OCI-LY3 (cell line): ENCODE results near the gene NDUFS2.

Experiments
- H2AFZ ChIP-seq: fragments of 200-600, 300-600 bp; shearing (Covaris generic); 2 replicates; pipeline ENCODE4 v1.6.0; 2014; ENCODE audit warnings: antibody characterized with exemption, low read depth, low read length
- H3K27ac ChIP-seq: fragments of 200-600, 300-600 bp; sonication (generic); 2 replicates; pipeline ENCODE4 v1.5.1; 2014; ENCODE audit warnings: mild to moderate bottlenecking, low read length, moderate library complexity, mixed read lengths
- H3K27me3 ChIP-seq: fragments of 200-600, 300-600 bp; sonication (generic); 2 replicates; pipeline ENCODE4 v1.6.1; 2014; ENCODE audit warnings: low read depth, low read length, mixed read lengths
- H3K36me3 ChIP-seq: fragments of 200-600, 300-600 bp; sonication (generic); replicated peaks from 2 replicates; pipeline ENCODE3; 2014; ENCODE audit warnings: low read depth, low read length, mixed read lengths
- H3K4me1 ChIP-seq: fragments of 300-600, 200-600 bp; sonication (generic); 2 replicates; pipeline ENCODE4 v1.6.1; 2014; ENCODE audit warnings: low read length, mixed read lengths
- H3K4me2 ChIP-seq: fragments of 200-600, 300-600 bp; sonication (generic); 2 replicates; pipeline ENCODE4 v1.6.1; 2014; ENCODE audit warnings: low read length, mixed read lengths
- H3K4me3 ChIP-seq: fragments of 300-600, 200-600 bp; sonication (generic); 2 replicates; pipeline ENCODE4 v1.5.1; 2014; ENCODE audit warnings: antibody characterized with exemption, mild to moderate bottlenecking, low read length, moderate library complexity
- H3K79me2 ChIP-seq: fragments of 300-600, 200-600 bp; shearing (Covaris generic); 2 replicates; pipeline ENCODE4 v1.6.1; 2014; ENCODE audit warnings: mild to moderate bottlenecking, low read length, mixed read lengths
- H3K9ac ChIP-seq: fragments of 300-600, 200-600 bp; shearing (Covaris generic); 2 replicates; pipeline ENCODE4 v1.6.0; 2014; ENCODE audit warnings: mild to moderate bottlenecking, low read length, moderate library complexity
- H3K9me3 ChIP-seq: fragments of 200-600, 300-600 bp; shearing (Covaris generic); 2 replicates; pipeline ENCODE4 v1.6.1; 2014; ENCODE audit warnings: low read length, mixed read lengths; ENCODE audit not compliant: insufficient read depth
- H4K20me1 ChIP-seq: fragments of 200-600, 300-600 bp; sonication (generic); 2 replicates; pipeline ENCODE4 v1.6.1; 2016; ENCODE audit warnings: low read length, mixed read lengths; ENCODE audit not compliant: insufficient read depth
- EZH2phosphoT487 ChIP-seq: fragments of 200-600 bp; shearing (Covaris generic); IDR thresholded peaks from 2 replicates; pipeline ENCODE4 v1.6.1; 2018; ENCODE audit warnings: antibody characterized with exemption, mixed run types, low read depth
- TF ChIP-seq, protein P1 (sequence below): fragments of 200-600, 300-600 bp; sonication (generic); IDR thresholded peaks from 2 replicates; pipeline ENCODE4 v1.5.1; 2014; ENCODE audit warnings: antibody characterized with exemption, low read length, low read depth

Gene NDUFS2

GRCh38 chr1:161191971-161192370, 10.2 kb upstream of the NDUFS2 start:
- H3K4me3 ChIP-seq, result no peak overlapping the region
- no peak for TF ChIP-seq EZH2phosphoT487
- TF ChIP-seq, protein P1, sequence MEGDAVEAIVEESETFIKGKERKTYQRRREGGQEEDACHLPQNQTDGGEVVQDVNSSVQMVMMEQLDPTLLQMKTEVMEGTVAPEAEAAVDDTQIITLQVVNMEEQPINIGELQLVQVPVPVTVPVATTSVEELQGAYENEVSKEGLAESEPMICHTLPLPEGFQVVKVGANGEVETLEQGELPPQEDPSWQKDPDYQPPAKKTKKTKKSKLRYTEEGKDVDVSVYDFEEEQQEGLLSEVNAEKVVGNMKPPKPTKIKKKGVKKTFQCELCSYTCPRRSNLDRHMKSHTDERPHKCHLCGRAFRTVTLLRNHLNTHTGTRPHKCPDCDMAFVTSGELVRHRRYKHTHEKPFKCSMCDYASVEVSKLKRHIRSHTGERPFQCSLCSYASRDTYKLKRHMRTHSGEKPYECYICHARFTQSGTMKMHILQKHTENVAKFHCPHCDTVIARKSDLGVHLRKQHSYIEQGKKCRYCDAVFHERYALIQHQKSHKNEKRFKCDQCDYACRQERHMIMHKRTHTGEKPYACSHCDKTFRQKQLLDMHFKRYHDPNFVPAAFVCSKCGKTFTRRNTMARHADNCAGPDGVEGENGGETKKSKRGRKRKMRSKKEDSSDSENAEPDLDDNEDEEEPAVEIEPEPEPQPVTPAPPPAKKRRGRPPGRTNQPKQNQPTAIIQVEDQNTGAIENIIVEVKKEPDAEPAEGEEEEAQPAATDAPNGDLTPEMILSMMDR, result no peak
- H3K27me3 ChIP-seq, result no peaks in the 10 kb centered on the region
- no peak overlapping the region for H3K27ac ChIP-seq
- H3K9ac ChIP-seq, result peak overlapping the region; percentile 2; the same call in 1 of the 2 replicates
- H3K79me2 ChIP-seq, result no peaks in the 10 kb centered on the region
- no peaks in the 10 kb centered on the region for H4K20me1 ChIP-seq
- no peak overlapping the region for H3K4me2 ChIP-seq
- no peaks in the 10 kb centered on the region for H3K9me3 ChIP-seq
- H3K36me3 ChIP-seq, result no peaks in the 10 kb centered on the region
- no peak overlapping the region for H2AFZ ChIP-seq
- H3K4me1 ChIP-seq, result peaks cover 37% of the 10 kb centered on the region

- Histone ChIP-seq H3K36me3 (no peaks in the 10 kb centered on the region), H3K27ac (no peak overlapping the region), H4K20me1 (no peaks in the 10 kb centered on the region), H3K9me3 (no peaks in the 10 kb centered on the region), H3K4me1 (peaks cover 29% of the 10 kb centered on the region), H3K4me2 (peak overlapping the region; percentile 39), H2AFZ (peak overlapping the region; percentile 91), H3K79me2 (no peaks in the 10 kb centered on the region), H3K9ac (peak overlapping the region; percentile 2; the same call in 1 of the 2 replicates), H3K27me3 (no peaks in the 10 kb centered on the region), H3K4me3 (no peak overlapping the region)
- TF ChIP-seq, protein P1, result peak; percentile 96
- TF ChIP-seq EZH2phosphoT487, result no peak
Observed at GRCh38 chr1:161192476-161193465, 9.4 kb upstream of the NDUFS2 start.

DNA sequence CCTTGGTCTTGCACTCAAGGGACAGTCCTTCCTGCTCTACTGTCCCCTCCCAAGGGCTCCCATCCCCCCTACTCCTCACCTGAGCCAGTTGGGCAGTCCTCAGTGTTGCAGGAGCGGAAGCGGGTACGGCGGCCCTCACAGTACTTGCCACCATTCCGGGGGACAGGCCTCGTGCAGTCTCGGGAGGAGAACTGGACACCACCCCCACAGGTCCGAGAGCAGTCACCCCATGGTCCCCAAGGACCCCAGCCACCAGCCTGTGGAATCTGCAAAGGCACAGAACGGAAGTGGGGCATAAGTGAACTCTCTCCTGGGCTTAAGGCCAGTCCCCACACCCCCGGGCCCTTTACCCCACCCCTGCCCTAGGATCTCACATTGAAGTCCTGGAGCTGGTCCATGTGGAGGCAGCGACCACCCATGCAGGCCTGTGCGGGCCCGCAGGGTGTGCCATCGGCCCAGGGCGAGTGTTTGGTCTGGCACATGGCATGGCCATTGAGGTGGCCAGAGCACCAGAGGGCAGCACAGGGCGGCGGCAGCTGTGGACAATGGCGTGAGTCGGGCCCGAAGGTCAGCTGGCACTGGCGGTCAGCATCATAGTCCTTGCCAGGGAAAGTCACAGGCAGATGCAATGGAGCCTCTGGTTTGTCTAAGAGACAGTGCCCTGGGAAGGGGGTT, 8.5 kb upstream of the NDUFS2 start:
- Histone ChIP-seq H3K4me3 (no peak overlapping the region), H3K27ac (no peak overlapping the region), H2AFZ (no peak overlapping the region), H3K9me3 (no peaks in the 10 kb centered on the region), H3K27me3 (no peaks in the 10 kb centered on the region), H3K4me1 (peaks cover 29% of the 10 kb centered on the region), H3K4me2 (no peak overlapping the region), H4K20me1 (no peaks in the 10 kb centered on the region), H3K79me2 (no peaks in the 10 kb centered on the region), H3K9ac (no peak overlapping the region), H3K36me3 (no peaks in the 10 kb centered on the region)
- TF ChIP-seq, protein P1, result no peak
- TF ChIP-seq EZH2phosphoT487, result no peak

DNA sequence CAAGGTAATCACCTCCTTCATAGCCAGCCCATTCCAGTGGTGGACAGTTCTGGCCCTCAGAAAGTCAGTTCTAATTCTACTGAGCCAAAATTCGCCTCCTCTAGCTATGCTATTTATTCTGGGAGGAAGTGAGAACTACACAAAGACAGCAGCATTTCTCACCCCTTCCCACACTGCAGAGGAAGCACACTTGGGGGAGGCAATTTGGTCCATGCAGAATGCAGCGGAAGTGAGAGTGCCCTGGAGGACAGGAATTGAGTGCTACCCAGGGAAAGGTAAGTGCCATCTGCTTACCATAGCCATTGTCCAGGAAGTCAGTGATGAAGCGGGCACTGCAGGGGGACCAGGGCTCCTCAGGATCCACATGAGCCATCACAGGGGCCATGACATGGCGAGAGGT, 7.0 kb upstream of the NDUFS2 start:
- no peaks in the 10 kb centered on the region for H3K9me3 ChIP-seq
- no peaks in the 10 kb centered on the region for H4K20me1 ChIP-seq
- H2AFZ ChIP-seq, result peak overlapping the region; percentile 60; the same call in 1 of the 2 replicates
- H3K27ac ChIP-seq, result peak overlapping the region; percentile 64
- no peaks in the 10 kb centered on the region for H3K36me3 ChIP-seq
- H3K79me2 ChIP-seq, result no peaks in the 10 kb centered on the region
- peak overlapping the region; percentile 67 for H3K4me2 ChIP-seq
- H3K9ac ChIP-seq, result peak overlapping the region; percentile 22; the same call in 1 of the 2 replicates
- no peaks in the 10 kb centered on the region for H3K27me3 ChIP-seq
- TF ChIP-seq EZH2phosphoT487, result no peak
- TF ChIP-seq, protein P1, result no peak
- peak overlapping the region; percentile 41 for H3K4me3 ChIP-seq
- H3K4me1 ChIP-seq, result peaks cover 32% of the 10 kb centered on the region
